Common myeloid progenitor, CD34-positive (primary cell): ENCODE measurements around the gene MEGF11.

Experiments
- CTCF ChIA-PET: fragments of 350-600 bp; sonication (Branson Sonifier 250); formaldehyde crosslinking; loops from one replicate; lab custom pipeline; 2021; ENCODE audit warnings: antibody characterized with exemption; lab: Charles Lee
- POLR2A ChIA-PET: fragments of 350-600 bp; sonication (Branson Sonifier 250); formaldehyde crosslinking; loops from one replicate; lab custom pipeline; 2021; ENCODE audit warnings: antibody characterized with exemption; lab: Charles Lee
- DNase-seq, 3 donors: peaks; one replicate each; pipeline versions ENCODE4 v3.0.0 to v3.0.0-alpha.2; 2013
- H3K27ac ChIP-seq, 2 experiments: 1 replicate in 1 of 2; 2 replicates in 1 of 2; pipeline ENCODE4 v1.7.0; 2013; ENCODE audit warnings: inconsistent platforms in 2 of 2, low read length in 2 of 2, mild to moderate bottlenecking in 2 of 2, low read depth in 1 of 2, moderate library complexity in 1 of 2; ENCODE audit not compliant: severe bottlenecking in 2 of 2, insufficient read depth in 1 of 2, poor library complexity in 1 of 2
- H3K27me3 ChIP-seq, 5 experiments: replicated peaks in 2 of 5; 1 replicate in 3 of 5; 2 replicates in 2 of 5; pipeline versions ENCODE4 v1.6.1 to v1.7.0; 2013; ENCODE audit warnings: low read length in 4 of 5, mild to moderate bottlenecking in 2 of 5, moderate library complexity in 2 of 5, inconsistent platforms in 1 of 5; ENCODE audit not compliant: insufficient read depth in 5 of 5, control insufficient read depth in 4 of 5
- H3K36me3 ChIP-seq, 4 experiments: 1 replicate in 2 of 4; 2 replicates in 2 of 4; pipeline versions ENCODE4 v1.6.1 to v1.7.0; 2013; ENCODE audit warnings: low read length in 3 of 4, control low read depth in 1 of 4, mild to moderate bottlenecking in 1 of 4; ENCODE audit not compliant: control insufficient read depth in 4 of 4, insufficient read depth in 4 of 4
- H3K4me1 ChIP-seq, 4 experiments: 1 replicate in 3 of 4; 2 replicates in 1 of 4; pipeline versions ENCODE4 v1.6.1 to v1.7.1; 2013; ENCODE audit warnings: low read length in 3 of 4, mild to moderate bottlenecking in 3 of 4, control low read depth in 1 of 4, inconsistent platforms in 1 of 4, moderate library complexity in 1 of 4; ENCODE audit not compliant: control insufficient read depth in 4 of 4, insufficient read depth in 4 of 4; ENCODE audit errors: control extremely low read depth in 1 of 4
- H3K4me3 ChIP-seq, 7 experiments: 1 replicate in 4 of 7; 2 replicates in 3 of 7; pipeline versions ENCODE4 v1.5.1 to v1.7.0; 2013; ENCODE audit warnings: mild to moderate bottlenecking in 7 of 7, low read length in 6 of 7, moderate library complexity in 6 of 7, inconsistent platforms in 2 of 7, low read depth in 2 of 7, control low read depth in 1 of 7; ENCODE audit not compliant: insufficient read depth in 4 of 7, control insufficient read depth in 1 of 7; ENCODE audit errors: extremely low read depth in 1 of 7
- H3K9me3 ChIP-seq, 5 experiments: 1 replicate in 4 of 5; 2 replicates in 1 of 5; pipeline versions ENCODE4 v1.6.1 to v1.7.1; 2013; ENCODE audit warnings: low read length in 4 of 5, mild to moderate bottlenecking in 2 of 5, inconsistent platforms in 1 of 5, low read depth in 1 of 5, moderate library complexity in 1 of 5; ENCODE audit not compliant: control insufficient read depth in 4 of 5, insufficient read depth in 2 of 5; ENCODE audit errors: control extremely low read depth in 1 of 5
- WGBS: methylation state at CpG from one replicate; pipeline ENCODE4 v1.1.5; 2013; ENCODE audit not compliant: insufficient coverage; 5-methylcytosine and 5-hydroxymethylcytosine counted together

Gene MEGF11

DNA sequence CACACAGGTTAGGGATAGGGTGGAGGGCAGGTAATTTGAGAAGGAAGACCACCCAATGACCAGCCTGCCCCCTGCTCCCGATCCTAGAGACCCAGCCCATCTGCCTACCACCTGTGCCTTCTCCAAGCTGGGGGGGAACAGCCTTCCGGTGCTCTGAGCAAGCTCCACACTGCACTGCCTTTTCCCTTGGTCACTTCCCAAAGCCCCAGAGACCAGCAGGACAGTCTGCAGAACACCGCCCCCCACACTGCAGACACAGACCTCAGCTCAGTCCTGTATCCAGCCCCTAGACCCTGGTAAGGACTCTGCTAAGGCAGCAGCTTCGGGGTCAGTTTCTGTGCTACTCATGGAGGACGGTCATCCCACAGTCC is 156.9 kb downstream of the MEGF11 start:
- WGBS = 93% methylated on average over 5 of the region's 5 CpGs
- ChIA-PET POLR2A (no interaction called here), CTCF (no interaction called here)
- no peak overlapping the region for H3K27ac ChIP-seq
- no peaks in the 10 kb centered on the region for H3K9me3 ChIP-seq
- no peaks in the 10 kb centered on the region for H3K4me1 ChIP-seq
- no peaks in the 10 kb centered on the region for H3K36me3 ChIP-seq
- H3K4me3 ChIP-seq = no peak overlapping the region
- no peak for DNase-seq
- H3K27me3 ChIP-seq = peaks cover 0 to 18% (median 12%) of the 10 kb centered on the region in 5 experiments

- DNase-seq = no peak
- Histone ChIP-seq H3K4me3 (no peak overlapping the region), H3K27me3 (peaks cover 0 to 20% (median 10%) of the 10 kb centered on the region in 5 experiments), H3K36me3 (no peaks in the 10 kb centered on the region), H3K9me3 (no peaks in the 10 kb centered on the region), H3K27ac (no peak overlapping the region), H3K4me1 (no peaks in the 10 kb centered on the region)
- ChIA-PET POLR2A (no interaction called here), CTCF (no interaction called here)
- 93% methylated on average over 15 of the region's 15 CpGs for WGBS
These were observed 157.5 kb downstream of the MEGF11 start for GRCh38 chr15:66095871-66096687.

DNA sequence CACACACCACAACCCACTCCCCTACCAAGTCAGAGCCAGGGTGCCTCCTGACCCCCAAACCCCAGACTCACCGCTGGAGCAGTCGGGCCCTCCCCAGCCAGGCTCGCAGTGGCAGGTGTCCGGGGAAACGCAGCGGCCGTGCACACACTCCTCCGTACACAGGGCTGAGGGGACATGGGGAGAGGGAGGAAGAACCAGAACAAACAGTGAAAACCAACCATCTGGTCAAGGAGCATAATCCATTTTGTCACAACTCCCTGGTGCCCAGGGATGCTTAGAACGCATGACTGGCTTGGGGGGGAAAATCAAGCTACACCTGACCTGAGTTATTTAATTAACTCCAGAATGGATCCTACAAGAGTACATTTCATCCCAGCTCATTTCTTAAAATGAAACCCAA is 159.2 kb downstream of the MEGF11 start:
- Histone ChIP-seq H3K9me3 (no peaks in the 10 kb centered on the region), H3K36me3 (no peaks in the 10 kb centered on the region), H3K4me3 (no peak overlapping the region), H3K27me3 (peaks cover 0 to 14% (median 10%) of the 10 kb centered on the region in 5 experiments), H3K27ac (no peak overlapping the region), H3K4me1 (no peaks in the 10 kb centered on the region)
- ChIA-PET POLR2A (no interaction called here), CTCF (no interaction called here)
- DNase-seq = no peak
- 95% methylated on average over 9 of the region's 9 CpGs for WGBS

DNA sequence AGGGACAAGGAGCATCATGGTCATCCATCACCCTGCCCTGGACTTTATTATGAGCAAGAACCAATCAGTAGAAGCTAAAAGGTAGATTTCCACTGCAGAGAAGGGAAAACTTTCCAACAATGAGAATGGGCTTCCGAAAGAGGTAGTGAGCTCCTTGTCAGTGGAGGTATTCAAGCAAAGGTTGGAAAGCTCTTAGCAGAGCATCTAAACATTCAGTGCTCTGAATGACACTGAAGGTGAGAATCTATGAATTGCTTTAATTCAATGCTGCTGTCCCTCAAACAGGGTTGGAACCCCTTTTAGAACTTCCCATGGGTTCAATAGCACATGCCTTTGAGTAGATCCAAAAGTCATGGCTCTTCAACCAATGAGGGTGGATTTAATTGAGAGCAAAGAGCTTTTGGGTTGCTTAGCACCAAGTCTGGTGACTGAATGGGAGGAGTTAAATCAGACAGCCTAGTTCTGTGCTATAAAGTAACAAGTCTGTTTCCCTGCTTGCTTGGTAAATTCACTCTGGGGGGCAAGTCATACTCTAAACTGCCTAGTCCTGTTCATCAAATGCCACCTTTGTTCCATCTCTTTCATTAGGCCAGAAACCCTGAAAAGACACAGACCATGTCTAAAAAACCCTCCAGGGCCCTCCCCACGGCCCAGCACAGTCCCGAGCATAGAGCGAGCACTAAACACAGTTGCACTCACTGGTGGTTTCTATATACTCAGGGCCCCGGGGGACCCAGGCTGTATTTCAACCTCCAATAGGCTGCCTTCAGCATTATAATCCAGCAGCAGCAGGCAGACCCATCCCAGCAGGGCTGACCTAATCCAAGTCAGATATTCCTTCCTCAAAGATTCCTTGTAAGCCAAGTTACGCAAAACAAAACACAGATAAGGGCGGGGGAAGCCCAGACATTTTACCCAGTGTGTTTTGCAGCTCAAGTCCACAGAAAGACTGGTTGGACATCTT is 161.2 kb downstream of the MEGF11 start:
- POLR2A ChIA-PET = interaction anchor here (0.6 kb wide), 1 partner anchor 12 kb away, joined by 3 read pairs; no protein-coding TSS in a partner anchor

DNA sequence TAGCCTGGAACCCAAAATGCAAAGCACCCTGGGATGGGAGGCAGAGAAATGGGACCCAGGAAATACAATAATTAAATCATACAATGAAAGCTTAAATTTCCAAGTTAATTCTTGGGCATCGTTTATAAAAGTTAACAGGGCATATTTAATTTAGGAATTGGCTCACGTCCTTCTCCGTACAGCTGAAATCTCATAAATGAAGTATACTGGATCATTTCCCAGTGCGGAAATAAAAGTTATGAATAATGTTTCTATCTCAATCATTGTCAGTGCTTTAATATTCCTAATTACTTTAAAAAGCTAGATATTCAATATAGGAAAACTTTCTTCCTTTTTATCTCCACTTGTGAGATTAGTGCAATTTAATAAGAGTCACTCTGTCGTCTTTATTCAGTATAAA is 164.0 kb downstream of the MEGF11 start:
- H3K27me3 ChIP-seq = peaks cover 0 to 9% (median 3%) of the 10 kb centered on the region in 5 experiments
- no CpG with 5 or more reads among the region's 5 CpGs for WGBS
- H3K36me3 ChIP-seq = no peaks in the 10 kb centered on the region
- peaks cover 0 to 4% (median 0%) of the 10 kb centered on the region in 5 experiments for H3K9me3 ChIP-seq
- no peaks in the 10 kb centered on the region for H3K4me1 ChIP-seq
- ChIA-PET POLR2A (no interaction called here), CTCF (no interaction called here)
- no peak overlapping the region for H3K27ac ChIP-seq
- H3K4me3 ChIP-seq = no peak overlapping the region
- no peak for DNase-seq

More for the DNA sequence above, 161.2 kb downstream of the MEGF11 start:
- no peaks in the 10 kb centered on the region for H3K4me1 ChIP-seq
- CTCF ChIA-PET = no interaction called here
- H3K27ac ChIP-seq = no peak overlapping the region
- no peak overlapping the region for H3K4me3 ChIP-seq
- no peak for DNase-seq
- H3K27me3 ChIP-seq = peaks cover 0 to 12% (median 9%) of the 10 kb centered on the region in 5 experiments
- 99% methylated on average over 6 of the region's 7 CpGs for WGBS
- H3K9me3 ChIP-seq = no peaks in the 10 kb centered on the region
- no peaks in the 10 kb centered on the region for H3K36me3 ChIP-seq

DNA sequence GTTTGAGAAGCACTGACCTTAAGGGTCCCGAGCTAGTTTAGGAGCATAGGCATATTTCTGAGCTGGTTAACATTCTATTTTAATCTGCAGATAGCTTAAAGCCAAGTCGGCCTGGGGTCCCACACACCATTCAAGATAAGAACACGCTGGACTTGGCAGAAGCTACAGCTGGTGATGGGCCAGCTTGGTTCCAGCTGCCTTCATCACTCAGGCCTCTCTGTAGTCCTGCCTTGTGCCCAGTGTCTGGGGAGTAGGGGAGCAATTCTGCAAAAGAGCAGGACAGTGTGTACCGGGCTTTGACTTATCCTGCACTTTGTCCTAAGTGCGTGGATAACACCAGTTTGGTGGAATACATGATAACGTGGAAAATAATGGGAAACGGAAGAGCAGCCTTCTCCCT is 164.5 kb downstream of the MEGF11 start:
- POLR2A ChIA-PET = no interaction called here
- no peaks in the 10 kb centered on the region for H3K36me3 ChIP-seq
- no peak overlapping the region for H3K27ac ChIP-seq
- 100% methylated on average over 3 of the region's 7 CpGs for WGBS
- CTCF ChIA-PET = no interaction called here
- no peak overlapping the region for H3K4me3 ChIP-seq
- no peaks in the 10 kb centered on the region for H3K4me1 ChIP-seq
- H3K27me3 ChIP-seq = peaks cover 0 to 8% (median 3%) of the 10 kb centered on the region in 5 experiments
- no peak for DNase-seq
- H3K9me3 ChIP-seq = peaks cover 0 to 4% (median 0%) of the 10 kb centered on the region in 5 experiments
